GM12801 (cell line): ENCODE data around the gene VPS50.

ENCODE experiments used
- CTCF ChIP-seq: IDR thresholded peaks from one replicate; pipeline ENCODE4 v1.5.1; 2011; ENCODE audit warnings: control low read depth; ENCODE audit not compliant: insufficient read length; ENCODE audit errors: extremely low read depth

The VPS50 gene

GRCh38 chr7:93365341-93365740, 133.2 kb downstream of the VPS50 start:
- no peak for TF ChIP-seq CTCF

GRCh38 chr7:93366816-93367215, 134.7 kb downstream of the VPS50 start:
- TF ChIP-seq CTCF: no peak

- TF ChIP-seq CTCF: no peak
These were observed 135.1 kb downstream of the VPS50 start for GRCh38 chr7:93367254-93367653.

- no peak for TF ChIP-seq CTCF
These were observed 141.4 kb downstream of the VPS50 start for GRCh38 chr7:93373537-93373936.

GRCh38 chr7:93374345-93374940, 142.3 kb downstream of the VPS50 start:
- peak; percentile 37 for TF ChIP-seq CTCF

GRCh38 chr7:93375603-93376002, 143.4 kb downstream of the VPS50 start:
- TF ChIP-seq CTCF: no peak

- TF ChIP-seq CTCF: no peak
These were observed 146.1 kb downstream of the VPS50 start for GRCh38 chr7:93378131-93378760.
